ENCODE measurements around the gene ERRFI1.

DNA sequence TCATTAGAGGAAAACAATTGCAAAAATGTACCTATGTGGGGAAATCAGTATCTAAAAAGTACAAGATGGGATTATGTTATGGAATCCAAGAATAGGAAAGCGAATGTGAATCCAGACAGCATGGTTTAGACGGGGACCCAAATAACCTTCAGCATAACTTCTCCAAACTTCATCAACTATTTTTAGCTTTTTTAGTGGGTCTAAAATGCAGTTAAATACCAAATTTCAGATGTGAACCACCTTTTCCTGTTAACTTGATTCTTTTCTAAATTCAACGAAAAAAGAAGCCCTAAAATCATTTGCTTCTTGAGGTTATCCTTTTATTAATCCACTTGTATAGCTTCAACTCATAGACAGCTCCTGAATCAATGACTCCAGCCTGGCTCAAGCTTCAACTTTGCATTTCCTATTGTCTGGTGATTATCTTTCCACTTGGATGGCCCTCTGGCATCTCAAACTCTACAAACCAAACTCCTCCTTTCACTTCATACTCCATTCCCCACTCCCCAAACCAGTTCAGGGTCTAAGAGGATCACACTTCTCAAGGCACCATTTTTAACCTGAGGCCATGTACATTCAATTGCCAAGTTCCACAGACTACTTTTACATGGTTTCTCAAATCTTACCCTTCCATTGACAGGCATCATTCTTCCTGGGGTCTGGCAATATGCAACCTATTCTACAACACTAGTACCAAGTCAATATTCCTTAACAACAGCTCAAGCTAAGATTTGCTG lies 7.4 kb downstream of the ERRFI1 start:
- TF ChIP-seq, protein P1, sequence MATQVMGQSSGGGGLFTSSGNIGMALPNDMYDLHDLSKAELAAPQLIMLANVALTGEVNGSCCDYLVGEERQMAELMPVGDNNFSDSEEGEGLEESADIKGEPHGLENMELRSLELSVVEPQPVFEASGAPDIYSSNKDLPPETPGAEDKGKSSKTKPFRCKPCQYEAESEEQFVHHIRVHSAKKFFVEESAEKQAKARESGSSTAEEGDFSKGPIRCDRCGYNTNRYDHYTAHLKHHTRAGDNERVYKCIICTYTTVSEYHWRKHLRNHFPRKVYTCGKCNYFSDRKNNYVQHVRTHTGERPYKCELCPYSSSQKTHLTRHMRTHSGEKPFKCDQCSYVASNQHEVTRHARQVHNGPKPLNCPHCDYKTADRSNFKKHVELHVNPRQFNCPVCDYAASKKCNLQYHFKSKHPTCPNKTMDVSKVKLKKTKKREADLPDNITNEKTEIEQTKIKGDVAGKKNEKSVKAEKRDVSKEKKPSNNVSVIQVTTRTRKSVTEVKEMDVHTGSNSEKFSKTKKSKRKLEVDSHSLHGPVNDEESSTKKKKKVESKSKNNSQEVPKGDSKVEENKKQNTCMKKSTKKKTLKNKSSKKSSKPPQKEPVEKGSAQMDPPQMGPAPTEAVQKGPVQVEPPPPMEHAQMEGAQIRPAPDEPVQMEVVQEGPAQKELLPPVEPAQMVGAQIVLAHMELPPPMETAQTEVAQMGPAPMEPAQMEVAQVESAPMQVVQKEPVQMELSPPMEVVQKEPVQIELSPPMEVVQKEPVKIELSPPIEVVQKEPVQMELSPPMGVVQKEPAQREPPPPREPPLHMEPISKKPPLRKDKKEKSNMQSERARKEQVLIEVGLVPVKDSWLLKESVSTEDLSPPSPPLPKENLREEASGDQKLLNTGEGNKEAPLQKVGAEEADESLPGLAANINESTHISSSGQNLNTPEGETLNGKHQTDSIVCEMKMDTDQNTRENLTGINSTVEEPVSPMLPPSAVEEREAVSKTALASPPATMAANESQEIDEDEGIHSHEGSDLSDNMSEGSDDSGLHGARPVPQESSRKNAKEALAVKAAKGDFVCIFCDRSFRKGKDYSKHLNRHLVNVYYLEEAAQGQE (IDR thresholded peaks at IDR 0.05; ENCODE audit: low read depth, low read length) = no peak
- TF ChIP-seq PML (IDR thresholded peaks at IDR 0.05; ENCODE audit: low read length) (no peak), DPF2 (IDR thresholded peaks at IDR 0.05) (no peak), BRCA1 (IDR thresholded peaks at IDR 0.05; ENCODE audit: low read depth, low read length) (no peak), ZNF274 (IDR thresholded peaks at IDR 0.05; ENCODE audit: insufficient read depth, insufficient read length) (no peak), RCOR1 (conservative IDR thresholded peaks at IDR 0.05; ENCODE audit: low read depth, low read length) (no peak), BHLHE40 (IDR thresholded peaks at IDR 0.05; ENCODE audit: borderline replicate concordance in 1 of 2, low read depth in 2 of 2, low read length in 1 of 2) (no peak), ZSCAN29 (IDR thresholded peaks at IDR 0.05) (no peak), SRF (IDR thresholded peaks at IDR 0.05; ENCODE audit: low read depth in 2 of 2, low read length in 2 of 2) (no peak), IKZF1 (conservative IDR thresholded peaks at IDR 0.05) (no peak), MYC (IDR thresholded peaks at IDR 0.05; ENCODE audit: insufficient read depth, insufficient read length, insufficient replicate concordance, low read length, severe bottlenecking) (no peak), TCF12 (IDR thresholded peaks at IDR 0.05; ENCODE audit: low read depth, low read length) (no peak)
- TF ChIP-seq, protein P2, sequence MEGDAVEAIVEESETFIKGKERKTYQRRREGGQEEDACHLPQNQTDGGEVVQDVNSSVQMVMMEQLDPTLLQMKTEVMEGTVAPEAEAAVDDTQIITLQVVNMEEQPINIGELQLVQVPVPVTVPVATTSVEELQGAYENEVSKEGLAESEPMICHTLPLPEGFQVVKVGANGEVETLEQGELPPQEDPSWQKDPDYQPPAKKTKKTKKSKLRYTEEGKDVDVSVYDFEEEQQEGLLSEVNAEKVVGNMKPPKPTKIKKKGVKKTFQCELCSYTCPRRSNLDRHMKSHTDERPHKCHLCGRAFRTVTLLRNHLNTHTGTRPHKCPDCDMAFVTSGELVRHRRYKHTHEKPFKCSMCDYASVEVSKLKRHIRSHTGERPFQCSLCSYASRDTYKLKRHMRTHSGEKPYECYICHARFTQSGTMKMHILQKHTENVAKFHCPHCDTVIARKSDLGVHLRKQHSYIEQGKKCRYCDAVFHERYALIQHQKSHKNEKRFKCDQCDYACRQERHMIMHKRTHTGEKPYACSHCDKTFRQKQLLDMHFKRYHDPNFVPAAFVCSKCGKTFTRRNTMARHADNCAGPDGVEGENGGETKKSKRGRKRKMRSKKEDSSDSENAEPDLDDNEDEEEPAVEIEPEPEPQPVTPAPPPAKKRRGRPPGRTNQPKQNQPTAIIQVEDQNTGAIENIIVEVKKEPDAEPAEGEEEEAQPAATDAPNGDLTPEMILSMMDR (IDR thresholded peaks at IDR 0.05 in 2 of 3, conservative IDR thresholded peaks at IDR 0.05 in 1 of 3; ENCODE audit: control insufficient read depth in 2 of 3, extremely low read depth in 1 of 3, insufficient read depth in 1 of 3, low read depth in 3 of 3, low read length in 3 of 3) = no peak

Data from GM12878 (cell line).